ENCODE data around the gene TMEM161A.
A peak's percentile ranks its signal among the peaks of the same experiment; 100 is the strongest.
"Not testable (repeated sequence)": the region's sequence is repeated elsewhere in the genome, so short reads cannot be mapped to it uniquely, and the experiment has no call there.

The TMEM161A gene

DNA sequence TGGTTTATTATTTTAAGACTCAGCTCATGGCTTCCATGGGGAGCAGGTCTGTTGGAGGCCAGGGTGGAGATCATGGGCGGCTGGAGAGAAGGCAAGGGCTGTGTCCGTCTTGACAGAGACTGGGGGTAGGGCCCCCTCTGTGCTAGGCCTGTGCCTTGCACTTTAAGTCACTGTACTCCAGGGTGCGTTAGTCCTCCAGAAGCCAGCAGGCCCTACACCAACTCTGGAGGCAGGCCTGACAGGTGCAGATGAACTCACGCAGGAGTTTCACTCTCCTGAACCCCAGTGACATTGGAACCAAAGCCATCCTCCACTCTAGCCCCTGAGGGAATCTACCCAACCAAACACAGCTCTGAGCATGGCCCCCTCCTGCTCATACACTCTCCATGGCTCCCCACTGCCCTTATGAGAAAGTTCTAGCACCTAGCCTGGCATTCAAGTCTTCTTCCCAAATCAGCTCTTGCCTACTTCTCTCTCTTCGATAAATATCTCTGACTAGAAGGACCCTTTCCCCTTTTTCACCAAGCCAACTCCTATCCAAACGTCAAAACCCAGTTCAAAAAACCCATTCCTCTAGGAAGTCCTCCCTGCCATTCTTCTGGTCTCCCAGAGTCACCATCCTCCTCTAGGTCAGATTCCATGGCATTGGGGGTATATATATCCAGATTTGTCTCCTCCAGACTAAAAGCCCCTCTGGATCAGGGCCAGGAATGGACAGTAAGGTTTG lies 16.7 kb upstream of the TMEM161A start:
- no peak for DNase-seq

GRCh38 chr19:19152668-19153384 lies 14.5 kb upstream of the TMEM161A start:
- DNase-seq: no peak

- DNase-seq: no peak
Observed at GRCh38 chr19:19151418-19151817, 13.1 kb upstream of the TMEM161A start.

DNA sequence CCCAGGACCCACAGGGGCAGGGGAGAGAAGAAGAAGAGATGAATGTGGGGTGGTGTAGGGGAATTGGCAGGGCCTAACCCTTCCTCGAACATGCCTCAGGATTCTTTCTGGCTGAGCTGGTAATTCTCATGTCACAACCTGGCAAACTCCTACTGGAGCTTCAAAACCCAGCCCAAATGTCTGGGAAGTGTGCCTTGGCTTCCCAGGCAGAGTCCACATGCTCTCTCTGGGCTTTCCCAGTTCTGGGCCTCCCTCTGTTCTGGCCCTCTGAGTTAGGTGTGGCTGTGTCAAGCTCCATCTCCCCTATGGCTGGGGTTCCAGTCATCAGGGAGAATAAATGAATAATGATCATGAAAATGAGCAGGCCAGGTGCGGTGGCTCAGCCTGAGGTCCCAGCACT lies 11.2 kb upstream of the TMEM161A start:
- DNase-seq: no peak

DNA sequence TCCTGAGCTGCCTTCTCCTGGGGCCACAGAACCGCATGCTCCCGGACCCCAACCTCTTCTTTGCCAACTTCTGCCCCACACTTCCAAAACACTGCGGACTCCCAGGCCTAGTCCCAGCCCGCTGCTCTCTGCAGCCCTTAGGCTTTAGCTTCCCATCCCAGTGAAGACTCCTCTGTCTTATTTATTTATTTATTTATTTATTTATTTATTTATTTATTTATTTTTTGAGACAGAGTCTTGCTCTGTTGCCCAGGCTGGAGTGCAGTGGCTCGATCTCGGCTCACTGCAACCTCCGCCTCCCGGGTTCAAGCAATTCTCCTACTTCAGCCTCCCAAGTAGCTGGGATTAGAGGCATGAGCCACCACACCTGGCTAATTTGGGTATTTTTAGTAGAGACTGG lies 10.2 kb upstream of the TMEM161A start:
- DNase-seq: not testable (repeated sequence)

DNA sequence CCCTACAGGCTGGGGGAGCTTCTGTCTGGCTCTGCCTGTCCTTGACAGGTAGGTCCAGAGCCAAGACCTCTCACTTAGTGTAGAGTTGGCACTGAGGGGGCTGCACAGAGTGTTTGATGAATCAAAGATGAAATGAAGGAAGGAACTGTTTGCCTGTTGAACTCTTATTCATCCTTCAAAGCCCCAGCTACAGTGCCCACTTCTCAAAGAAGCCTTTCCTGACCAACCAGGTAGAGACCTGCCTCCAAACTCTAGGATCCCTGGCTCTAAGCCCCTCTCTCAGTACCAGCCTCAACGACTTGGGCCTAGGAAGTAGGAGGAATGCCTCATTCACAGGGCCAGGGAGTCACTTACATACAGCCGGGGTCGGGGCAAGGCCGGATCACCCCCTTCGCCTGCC lies 9.1 kb upstream of the TMEM161A start:
- DNase-seq: no peak

GRCh38 chr19:19146865-19147264 lies 8.6 kb upstream of the TMEM161A start:
- no peak for DNase-seq

GRCh38 chr19:19145684-19146608 lies 7.7 kb upstream of the TMEM161A start:
- DNase-seq: peak; percentile 77

DNA sequence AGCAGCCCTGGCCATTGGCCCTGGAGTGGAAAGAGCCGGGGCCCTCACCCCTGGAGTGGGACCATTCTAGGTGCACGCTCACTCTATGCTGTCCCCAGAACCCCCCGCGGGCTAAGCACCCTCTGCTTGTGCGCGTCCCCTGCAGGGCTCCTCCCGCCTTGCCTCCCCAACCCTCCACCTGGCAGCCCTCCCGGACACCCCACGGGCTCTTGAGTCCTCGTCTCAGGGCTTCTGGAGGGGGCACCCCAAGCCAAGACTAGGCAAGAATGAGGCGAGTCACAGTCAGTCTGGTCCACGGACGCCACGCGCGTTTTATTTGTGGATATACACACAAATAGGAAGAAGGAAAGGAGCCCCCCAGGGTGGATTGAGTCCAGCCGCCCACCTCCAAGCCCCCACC lies 7.0 kb upstream of the TMEM161A start:
- no peak for DNase-seq

- DNase-seq: no peak
Observed at GRCh38 chr19:19142347-19142746, 4.1 kb upstream of the TMEM161A start.

- no peak for DNase-seq
Observed at GRCh38 chr19:19140476-19140875, 2.2 kb upstream of the TMEM161A start.

DNA sequence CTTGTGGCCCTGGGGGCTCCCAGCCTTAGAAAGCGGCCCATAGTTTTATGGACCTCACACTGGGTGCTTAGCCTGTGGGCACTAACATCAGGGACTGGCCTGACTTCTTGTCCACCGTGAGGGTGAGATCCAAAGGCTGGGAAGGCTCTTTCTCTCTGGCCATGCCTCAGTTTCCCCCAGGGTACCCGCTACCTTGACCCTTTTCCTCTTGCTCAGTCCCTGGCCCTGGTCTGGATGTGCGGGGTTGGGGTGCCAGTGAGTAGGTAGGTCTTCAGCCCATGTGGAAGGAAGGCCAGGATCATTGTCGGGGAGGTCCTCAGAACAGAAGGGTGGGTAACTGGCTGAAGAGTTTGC lies 1.6 kb upstream of the TMEM161A start:
- no peak for DNase-seq

- no peak for DNase-seq
Observed at GRCh38 chr19:19137556-19138108, 646 bp downstream of the TMEM161A start.

GRCh38 chr19:19135713-19136112 lies 2.6 kb downstream of the TMEM161A start:
- not testable (repeated sequence) for DNase-seq

GRCh38 chr19:19134687-19135158 lies 3.6 kb downstream of the TMEM161A start:
- DNase-seq: peak; percentile 15

DNA sequence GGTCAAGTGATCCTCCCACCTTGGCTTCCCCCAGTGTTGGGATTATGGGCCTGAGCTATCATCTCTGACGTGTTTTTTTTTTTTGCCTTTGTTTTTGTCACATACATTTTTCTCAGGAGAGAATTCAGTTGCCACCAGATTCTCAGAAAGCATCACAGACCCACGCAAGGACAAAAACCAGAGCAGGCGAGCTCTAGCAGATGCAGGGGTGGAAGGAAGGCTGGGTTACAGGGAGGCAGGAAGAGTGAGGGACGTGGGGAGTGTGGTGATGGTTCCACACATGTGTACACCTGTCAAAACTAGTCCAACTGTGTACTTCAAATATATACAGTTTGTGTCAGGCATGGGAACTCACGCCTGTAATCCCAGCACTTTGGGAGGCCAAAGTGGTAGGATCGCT lies 4.3 kb downstream of the TMEM161A start:
- no peak for DNase-seq

GRCh38 chr19:19132912-19133311 lies 5.4 kb downstream of the TMEM161A start:
- DNase-seq: no peak

DNA sequence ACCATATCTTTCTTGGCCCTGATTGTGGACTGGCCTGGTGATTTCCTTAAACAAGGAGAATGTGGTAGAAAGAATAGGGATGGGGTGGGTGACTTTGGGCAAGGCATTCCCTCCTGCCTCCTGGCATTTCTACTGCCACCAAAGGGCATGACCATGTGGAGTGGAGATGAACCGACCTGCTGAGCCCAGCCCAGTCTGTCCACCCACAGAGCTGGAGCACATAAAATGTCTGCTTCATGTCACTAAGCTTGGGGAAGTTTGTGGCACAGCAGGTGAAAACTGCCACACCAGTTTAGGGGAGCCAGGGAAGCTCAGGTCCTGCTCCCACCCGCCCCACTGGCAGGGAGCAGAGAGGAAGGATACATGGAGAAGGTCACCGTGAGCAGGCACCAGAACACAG lies 6.3 kb downstream of the TMEM161A start:
- no peak for DNase-seq

DNA sequence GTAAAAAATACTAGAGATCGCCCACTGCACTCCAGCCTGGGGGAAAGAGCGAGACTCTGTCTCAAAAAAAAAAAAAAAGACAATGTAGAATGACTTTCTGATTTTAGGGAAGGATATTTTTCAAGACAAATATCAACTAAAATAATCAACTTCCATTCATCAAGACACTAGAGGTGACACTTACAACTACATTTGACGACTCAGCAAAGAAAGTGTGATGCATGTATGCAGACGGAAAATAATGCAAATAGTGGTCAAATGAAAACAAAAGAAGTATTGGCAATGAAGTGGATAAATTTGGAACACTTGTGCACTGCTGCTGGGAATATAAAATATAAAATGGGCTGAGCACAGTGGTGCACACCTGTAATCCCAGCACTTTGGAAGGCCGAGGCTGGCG lies 12.2 kb downstream of the TMEM161A start:
- DNase-seq: no peak

DNA sequence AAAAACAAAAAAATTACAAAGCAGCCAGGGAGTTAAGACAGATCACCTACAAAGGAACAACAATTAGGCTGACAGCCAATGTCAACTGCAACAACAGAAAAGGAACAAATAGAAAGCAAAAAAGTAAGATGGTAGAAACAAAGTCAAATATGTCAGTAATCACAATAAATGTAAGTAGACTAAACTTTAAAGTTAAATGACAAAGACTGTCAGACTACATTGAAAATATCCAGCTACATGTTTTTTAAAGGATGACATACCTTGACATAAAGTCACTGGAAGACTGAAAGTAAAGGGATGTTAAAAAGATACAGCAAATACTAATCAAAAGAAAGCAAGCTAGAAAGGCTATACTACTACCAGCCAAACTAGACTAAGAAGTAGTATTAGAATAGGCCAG lies 14.9 kb downstream of the TMEM161A start:
- DNase-seq: no peak

- no peak for DNase-seq
Observed at GRCh38 chr19:19122902-19123301, 15.4 kb downstream of the TMEM161A start.

DNA sequence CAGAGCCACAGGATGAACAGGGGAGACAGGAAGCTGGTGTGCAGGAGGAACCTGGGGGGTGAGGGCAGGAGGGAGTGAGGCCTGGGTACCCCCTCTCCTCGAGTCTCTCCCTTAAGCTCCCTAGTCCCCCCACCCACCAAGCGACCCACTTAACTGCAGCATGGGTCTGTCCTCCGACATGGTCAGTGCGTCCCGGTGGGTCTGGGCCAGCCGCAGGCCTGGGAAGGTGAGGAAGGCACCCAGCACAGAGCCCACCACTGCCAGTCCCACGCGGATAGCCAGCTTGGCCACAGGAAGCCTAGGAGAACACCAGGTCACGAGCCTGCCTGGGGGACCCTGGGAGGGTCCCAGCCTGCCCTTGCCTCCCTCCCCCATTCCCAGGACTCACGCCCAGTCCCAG lies 16.9 kb downstream of the TMEM161A start:
- no peak for DNase-seq
